Lower lobe of right lung (tissue), 2 donors: Measurements from ENCODE around the gene TMPO. TPM values are rescaled to one million over a fixed set of nuclear protein-coding genes. Genes with fewer than 3 reads are reported as not detected.
A peak's percentile ranks its signal among the peaks of the same experiment; 100 is the strongest.
"Not testable (repeated sequence)": the region's sequence is repeated elsewhere in the genome, so short reads cannot be mapped to it uniquely, and the experiment has no call there.

Experiments used
- ATAC-seq, 2 donors: fragments of 200-7000 bp; cut with Tn5 transposase; one replicate each; pipeline ENCODE4 v1.9.1; 2020 to 2022; ENCODE audit warnings: mild to moderate bottlenecking in 2 of 2, moderate library complexity in 2 of 2
- DNase-seq: peaks from one replicate; pipeline ENCODE4 v3.0.0-alpha.2; 2020
- H3K27ac ChIP-seq: fragments of 200-600 bp; one replicate; pipeline ENCODE4 v1.8.0; 2022
- H3K27me3 ChIP-seq: fragments of 200-600 bp; one replicate; pipeline ENCODE4 v1.8.0; 2022; ENCODE audit warnings: low read depth
- H3K36me3 ChIP-seq: fragments of 200-600 bp; one replicate; pipeline ENCODE4 v1.8.0; 2022; ENCODE audit warnings: mild to moderate bottlenecking
- H3K4me1 ChIP-seq: fragments of 200-600 bp; one replicate; pipeline ENCODE4 v1.8.0; 2022
- H3K4me3 ChIP-seq: fragments of 200-600 bp; one replicate; pipeline ENCODE4 v1.8.0; 2022; ENCODE audit warnings: mild to moderate bottlenecking
- H3K9me3 ChIP-seq: fragments of 200-600 bp; one replicate; pipeline ENCODE4 v1.8.0; 2022
- CTCF ChIP-seq: fragments of 200-600 bp; IDR thresholded peaks from one replicate; pipeline ENCODE4 v1.8.0; 2022; ENCODE audit warnings: antibody characterized with exemption, mild to moderate bottlenecking
- intact Hi-C: fragments of 100-400 bp; cut with DNase I; formaldehyde crosslinking; loops from one replicate; pipeline ENCODE4 v1.11.0; 2022
- total RNA-seq: library from RNA; stranded (reverse); fragmentation: NEBNext Ultra II Directional; extraction: Animal tissue kit (Norgen Biotek cat#: 25700); gene quantifications from one replicate; pipeline ENCODE4 v1.2.1, GENCODE V29; 2021
- donor health status: DM: no; HTN: yes; CAD: no; lungs with severe emphysema.

TMPO gene
- total RNA-seq, 1 donor from 2014 or later = 61.7 TPM

DNA sequence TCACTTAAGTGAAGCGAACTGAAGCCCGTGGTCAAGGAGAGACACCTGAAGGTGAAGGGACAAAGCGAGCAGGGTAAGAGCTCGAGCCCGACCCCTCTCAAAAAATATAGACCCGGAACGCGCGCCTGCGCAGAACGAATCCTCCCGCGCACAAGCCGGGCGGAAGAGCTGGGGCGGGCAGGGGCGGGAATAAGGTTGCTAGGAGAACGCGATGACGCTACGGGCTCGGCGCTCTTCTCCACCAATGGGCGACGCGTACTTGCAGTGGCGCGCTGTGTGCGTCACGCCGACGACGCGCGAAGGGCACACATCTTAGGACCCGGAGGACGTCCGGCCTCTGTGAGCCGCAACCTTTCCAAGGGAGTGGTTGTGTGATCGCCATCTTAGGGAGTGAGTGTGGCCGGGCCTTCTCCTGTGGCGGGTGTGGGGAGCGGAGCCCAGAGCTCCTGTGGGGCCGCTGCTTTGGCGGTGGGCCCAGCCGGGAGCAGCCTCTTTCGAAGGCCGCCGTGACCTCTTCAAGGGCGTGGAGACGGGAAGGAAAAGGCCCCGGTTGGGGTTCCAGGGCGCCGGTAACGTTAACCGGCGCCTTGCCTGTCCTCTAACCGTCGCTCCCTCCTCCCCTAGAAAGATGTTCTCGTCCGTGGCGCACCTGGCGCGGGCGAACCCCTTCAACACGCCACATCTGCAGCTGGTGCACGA lies 78.1 kb downstream of the TMPO start, which contains the start of gene SLC25A3:
Gene SLC25A3 (plus strand): TSS at position 336 of the 699 bp plus-strand sequence. CDS start 293 bp downstream, at position 629.
- intact Hi-C loops = no loop called here
- DNase-seq = peak; percentile 98
- peaks cover 31% of the 10 kb centered on the region for H3K36me3 ChIP-seq

GRCh38 chr12:98594050-98594835 lies 78.9 kb downstream of the TMPO start:
- no peak for TF ChIP-seq CTCF
- H3K9me3 ChIP-seq = no peaks in the 10 kb centered on the region
- H3K4me1 ChIP-seq = peaks cover 25% of the 10 kb centered on the region
- peak overlapping the region; percentile 98 for H3K27ac ChIP-seq
- peak; percentile 64 for DNase-seq
- intact Hi-C loops = no loop called here
- peak overlapping the region; percentile 85 for H3K4me3 ChIP-seq
- peaks cover 38% of the 10 kb centered on the region for H3K36me3 ChIP-seq
- H3K27me3 ChIP-seq = no peaks in the 10 kb centered on the region
- ATAC-seq = peak; percentile 74 to 75

More for the DNA sequence above, 78.1 kb downstream of the TMPO start, which contains the start of gene SLC25A3:
- H3K4me3 ChIP-seq = peak within 1 kb of the TSS; percentile 85
- H3K9me3 ChIP-seq = no peaks in the 10 kb centered on the region
- no peaks in the 10 kb centered on the region for H3K27me3 ChIP-seq
- TF ChIP-seq CTCF = no peak
- peak; percentile 99 to 100 for ATAC-seq
- H3K27ac ChIP-seq = peak within 1 kb of the TSS; percentile 98
- peaks cover 25% of the 10 kb centered on the region for H3K4me1 ChIP-seq

DNA sequence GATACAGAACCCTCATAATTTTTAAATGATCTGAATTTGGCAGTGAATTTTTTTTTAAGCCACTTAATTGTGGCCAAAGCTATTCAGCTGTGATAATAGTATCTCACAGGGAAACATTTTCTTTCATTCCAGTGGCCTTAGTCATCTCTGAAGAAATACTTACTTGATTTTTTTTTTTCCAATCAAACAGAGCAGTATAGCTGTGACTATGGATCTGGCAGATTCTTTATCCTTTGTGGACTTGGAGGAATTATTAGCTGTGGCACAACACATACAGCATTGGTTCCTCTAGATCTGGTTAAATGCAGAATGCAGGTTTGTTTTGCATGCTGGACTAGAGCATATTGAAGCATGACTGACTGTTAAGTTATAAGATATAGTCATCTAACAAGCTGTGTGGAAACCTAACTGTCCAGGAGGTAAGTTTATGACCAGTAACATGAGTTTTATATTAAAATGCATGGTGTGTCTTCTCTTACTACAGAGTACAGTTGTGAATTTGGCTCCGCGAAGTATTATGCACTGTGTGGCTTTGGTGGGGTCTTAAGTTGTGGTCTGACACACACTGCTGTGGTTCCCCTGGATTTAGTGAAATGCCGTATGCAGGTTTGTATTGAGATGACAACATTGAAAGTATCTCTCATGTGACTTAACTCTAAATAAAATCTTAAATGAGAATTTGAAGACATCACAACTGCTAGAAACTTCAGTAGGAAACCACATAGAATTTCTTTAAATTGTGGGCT lies 80.0 kb downstream of the TMPO start:
- Histone ChIP-seq H3K4me3 (peak overlapping the region; percentile 85), H3K27ac (peak overlapping the region; percentile 98), H3K27me3 (no peaks in the 10 kb centered on the region), H3K36me3 (peaks cover 50% of the 10 kb centered on the region), H3K4me1 (peaks cover 25% of the 10 kb centered on the region), H3K9me3 (no peaks in the 10 kb centered on the region)
- ATAC-seq (no peak), DNase-seq (no peak)
- intact Hi-C loops = no loop called here
- TF ChIP-seq CTCF = no peak

- Histone ChIP-seq H3K4me1 (peaks cover 25% of the 10 kb centered on the region), H3K36me3 (peaks cover 69% of the 10 kb centered on the region)
- H3K27me3 ChIP-seq, ATAC-seq, H3K27ac ChIP-seq, H3K4me3 ChIP-seq, intact Hi-C loops, DNase-seq, H3K9me3 ChIP-seq: not testable (repeated sequence)
These were observed 81.9 kb downstream of the TMPO start for GRCh38 chr12:98597313-98597712.

Other genes with a start within 250 kb of the TMPO start
- gene SLC25A3, start 78.1 kb downstream of the TMPO start, total RNA-seq = 348 TPM
- gene IKBIP, start 129.2 kb downstream of the TMPO start, total RNA-seq = 13.4 TPM
- gene APAF1, start 129.7 kb downstream of the TMPO start, total RNA-seq = 24.3 TPM